Stimulated activated CD8-positive, alpha-beta memory T cell treated with anti-CD3 and anti-CD28 coated beads, Interleukin-15, amount 100 ng/mL, for 1 hour (primary cell): Measurements from ENCODE around the gene CDC42EP4.
"Not testable (repeated sequence)": the region's sequence is repeated elsewhere in the genome, so short reads cannot be mapped to it uniquely, and the experiment has no call there.

Source experiments
- DNase-seq: peaks from one replicate; pipeline ENCODE4 v3.0.0-alpha.2; 2020; ENCODE audit warnings: low read depth

The CDC42EP4 gene

DNA sequence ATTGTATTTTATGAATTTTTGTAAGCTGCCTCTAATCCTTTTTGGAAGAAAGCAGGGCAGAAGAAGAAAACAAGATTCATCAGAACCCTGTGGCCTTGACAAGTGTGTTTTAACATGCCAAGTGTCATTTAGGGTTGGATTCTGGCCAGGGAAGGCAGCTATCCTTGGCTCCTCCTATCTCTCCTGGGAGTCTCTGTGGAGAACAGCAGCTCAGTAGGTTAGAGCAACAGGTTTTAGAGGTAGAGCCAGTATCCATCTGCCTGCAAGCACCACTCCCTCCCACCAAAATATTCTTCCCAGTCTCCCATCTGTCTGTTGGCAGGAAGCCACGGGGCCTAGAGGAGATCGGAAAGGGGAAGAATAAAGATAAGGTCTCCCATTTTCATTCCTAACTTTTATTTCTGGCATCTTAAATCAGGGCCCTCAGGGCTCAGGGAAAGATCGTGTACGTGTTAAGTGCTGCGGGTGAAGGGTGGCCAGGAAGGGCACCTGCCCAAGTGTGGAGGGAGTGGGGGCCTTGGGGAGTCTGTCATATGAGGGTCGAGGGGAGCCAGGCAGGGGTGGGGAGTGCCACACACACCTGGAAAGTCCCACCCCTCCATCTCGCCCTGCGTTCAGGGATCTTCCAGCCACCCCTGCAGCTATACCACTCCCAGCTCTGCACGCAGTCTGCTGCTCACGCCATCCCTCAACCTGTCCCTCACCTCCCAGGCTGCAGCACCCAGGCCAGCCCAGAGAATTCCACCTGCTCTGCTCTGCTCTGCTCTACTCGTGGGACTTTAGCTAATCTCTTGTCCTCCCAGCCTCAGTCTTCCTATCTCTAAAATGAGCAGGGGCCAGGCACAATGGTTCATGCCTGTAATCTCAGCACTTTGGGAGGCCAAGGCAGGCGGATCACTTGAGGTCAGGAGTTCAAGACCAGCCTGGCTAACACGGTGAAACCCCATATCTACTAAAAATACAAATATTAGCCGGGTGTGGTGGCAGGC, 33.0 kb downstream of the CDC42EP4 start:
- DNase-seq: no peak

DNA sequence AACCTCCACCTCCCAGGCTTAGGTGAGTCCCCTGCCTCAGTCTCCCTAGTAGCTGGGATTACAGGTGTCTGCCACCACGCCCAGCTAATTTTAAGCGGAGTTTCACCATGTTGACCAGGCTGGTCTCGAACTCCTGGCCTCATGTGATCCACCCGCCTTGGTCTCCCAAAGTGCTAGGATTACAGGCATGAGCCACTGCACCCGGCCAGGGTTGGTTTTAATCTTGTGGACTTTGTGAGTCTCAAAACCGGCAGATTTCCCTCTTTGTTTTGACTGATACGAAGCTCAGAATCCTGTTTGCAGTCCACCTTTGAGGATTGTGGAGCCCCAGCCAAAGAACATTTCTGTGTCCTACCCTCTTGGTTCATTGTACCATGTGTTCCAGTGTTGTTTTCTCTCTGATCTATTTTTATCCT, 33.7 kb downstream of the CDC42EP4 start:
- DNase-seq: no peak

DNA sequence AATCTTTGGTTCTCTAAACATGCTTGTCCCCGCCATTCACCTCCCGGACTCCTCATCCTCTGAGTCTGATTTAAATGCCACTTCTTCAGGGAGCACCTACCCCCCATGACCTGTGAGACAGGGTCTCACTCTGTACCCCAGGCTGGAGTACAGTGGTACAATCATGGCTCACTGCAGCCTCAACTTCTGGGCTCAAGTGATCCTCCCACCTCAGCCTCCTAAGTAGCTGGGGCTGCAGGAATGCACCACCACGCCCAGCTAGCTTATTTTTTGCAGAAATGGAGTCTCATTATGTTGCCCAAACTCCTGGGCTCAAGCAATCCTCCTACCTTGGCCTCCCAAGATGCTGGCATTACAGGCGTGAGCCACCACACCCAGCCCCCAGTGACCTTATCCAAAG, 37.3 kb downstream of the CDC42EP4 start:
- no peak for DNase-seq

DNA sequence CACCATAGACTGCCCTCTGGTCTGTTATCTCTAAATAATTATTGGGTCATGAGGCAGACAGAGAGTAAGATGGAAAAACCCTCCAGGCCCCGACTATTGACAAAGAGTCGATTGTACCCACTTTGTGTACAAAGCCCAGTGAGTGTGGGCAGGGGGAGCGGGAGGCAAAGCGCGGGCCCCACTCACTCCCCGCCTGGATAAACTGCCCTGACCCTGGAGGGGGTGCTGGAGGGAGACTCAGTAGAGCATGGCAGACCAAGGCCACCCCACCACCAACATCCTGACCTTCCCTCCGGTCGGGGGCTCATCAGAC, 38.9 kb downstream of the CDC42EP4 start:
- no peak for DNase-seq

DNA sequence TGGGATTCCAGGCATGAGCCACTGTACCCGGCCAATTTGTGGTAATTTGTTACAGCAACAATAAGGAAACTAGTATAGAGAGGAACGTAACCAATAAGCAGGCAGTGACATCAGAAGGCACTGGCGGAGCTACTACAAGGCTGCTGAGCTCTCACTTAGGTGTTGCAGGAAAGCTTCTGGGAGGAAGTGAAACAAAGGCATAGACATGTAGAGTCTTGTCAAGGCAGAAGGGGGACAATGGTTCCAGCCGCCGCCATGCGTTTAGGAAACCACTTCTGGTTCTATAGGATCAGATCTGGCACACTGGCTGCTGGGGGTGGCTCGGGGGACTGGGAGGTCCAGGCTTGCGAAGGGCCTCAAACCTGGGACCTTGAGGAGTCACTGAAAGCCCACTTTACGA, 40.7 kb downstream of the CDC42EP4 start:
- no peak for DNase-seq

DNA sequence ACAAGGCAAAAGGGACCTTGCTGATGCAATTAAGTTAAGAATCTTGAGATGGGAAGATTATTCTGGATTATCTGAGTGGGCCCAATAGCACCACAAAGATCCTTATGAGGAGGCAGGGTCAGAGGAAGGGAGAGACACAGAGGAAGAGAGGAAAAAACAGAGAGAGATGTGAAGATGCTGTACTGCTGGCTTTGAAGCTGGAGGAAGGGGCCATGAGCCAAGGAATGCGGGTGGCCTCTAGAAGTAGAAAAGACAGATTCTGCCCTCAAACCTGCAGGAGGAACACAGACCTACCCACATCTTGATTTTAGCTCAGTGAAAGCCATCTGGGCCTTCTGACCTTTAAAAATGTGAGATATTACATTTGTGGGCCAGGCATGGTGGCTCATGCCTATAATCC, 42.0 kb downstream of the CDC42EP4 start:
- DNase-seq: no peak

DNA sequence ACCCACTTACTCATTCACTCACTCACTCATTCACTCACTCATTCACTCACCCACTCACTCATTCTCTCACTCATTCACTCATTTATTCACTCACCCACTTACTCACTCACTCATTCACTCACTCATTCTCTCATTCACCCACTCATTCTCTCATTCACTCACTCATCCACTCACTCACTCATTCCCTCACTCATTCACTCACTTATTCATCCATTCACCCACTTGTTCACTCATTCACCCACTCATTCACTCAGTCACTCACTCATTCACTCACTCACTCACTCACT, 42.5 kb downstream of the CDC42EP4 start:
- no peak for DNase-seq

DNA sequence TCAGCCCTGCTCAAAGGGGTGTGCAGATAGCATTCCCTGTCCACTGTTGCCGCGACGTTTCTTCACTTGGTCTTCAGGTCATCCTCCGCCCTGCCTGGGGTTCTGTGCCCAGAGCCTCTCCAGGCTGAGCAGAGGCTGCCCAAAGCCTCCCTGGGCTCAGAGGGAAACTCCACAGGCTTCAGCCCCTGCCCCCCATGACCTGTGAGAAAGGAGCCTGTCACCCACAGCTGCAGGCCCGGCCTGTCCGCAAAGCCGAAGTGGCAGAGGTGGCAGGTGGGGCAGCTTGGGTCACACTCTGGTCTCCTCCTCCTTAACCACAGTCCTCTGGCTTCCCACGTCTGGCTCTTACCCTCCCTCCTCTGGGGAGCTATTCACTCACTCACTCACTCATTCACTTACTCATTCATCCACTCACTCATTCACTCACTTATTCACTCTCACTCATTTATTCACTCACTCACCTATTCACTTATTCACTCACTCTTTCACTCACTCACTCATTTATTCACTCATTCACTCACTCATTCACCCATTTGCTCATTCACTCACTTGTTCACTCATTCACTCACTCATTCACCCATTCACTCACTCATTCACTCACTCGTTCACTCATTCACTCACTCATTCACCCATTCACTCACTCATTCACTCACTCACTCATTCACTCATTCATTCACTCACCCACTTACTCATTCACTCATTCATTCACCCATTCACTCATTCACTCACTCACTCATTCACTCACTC, 43.0 kb downstream of the CDC42EP4 start:
- DNase-seq: no peak

DNA sequence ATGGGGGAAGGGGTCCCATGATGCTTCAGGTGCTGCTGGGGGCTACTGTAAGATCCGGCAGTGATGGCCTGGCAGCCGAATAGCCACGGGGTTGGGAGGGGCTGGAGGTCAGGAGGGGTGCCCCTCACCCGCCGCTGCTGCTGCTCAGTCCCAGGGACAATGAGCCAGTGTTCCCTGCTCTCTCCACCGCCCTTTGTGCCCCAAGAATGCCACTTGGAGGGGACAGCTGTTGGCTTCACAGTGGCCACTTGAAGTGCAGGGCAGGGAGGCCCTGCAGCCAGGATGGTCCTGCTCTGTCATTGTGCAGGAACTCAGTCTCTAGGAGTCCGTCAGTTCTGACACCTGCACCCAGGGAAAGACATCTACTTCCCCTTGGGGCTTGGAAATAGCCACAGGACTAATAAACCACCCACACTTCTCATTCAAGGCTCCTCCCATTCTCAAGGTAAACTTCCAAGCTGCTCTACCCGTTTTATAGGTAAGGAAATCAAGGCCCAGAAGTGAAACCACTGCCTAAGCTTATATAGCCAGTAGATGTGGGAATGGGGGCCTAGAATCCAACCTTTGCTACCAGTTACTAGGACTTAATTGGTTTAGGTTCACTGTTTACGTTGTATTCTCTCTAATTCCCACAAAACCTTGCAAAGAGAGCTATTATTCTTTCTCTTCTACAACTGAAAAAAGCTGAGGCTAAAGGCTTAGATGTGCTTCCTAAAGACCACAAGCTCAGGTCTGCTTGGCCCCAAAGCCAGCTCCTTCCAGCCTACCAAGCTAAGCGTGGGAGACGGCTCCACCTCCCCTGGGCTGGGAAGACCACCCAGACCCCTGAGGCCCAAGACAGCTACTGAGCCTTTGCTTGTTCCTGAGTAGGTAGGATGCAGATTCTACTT, 43.9 kb downstream of the CDC42EP4 start:
- DNase-seq: no peak

DNA sequence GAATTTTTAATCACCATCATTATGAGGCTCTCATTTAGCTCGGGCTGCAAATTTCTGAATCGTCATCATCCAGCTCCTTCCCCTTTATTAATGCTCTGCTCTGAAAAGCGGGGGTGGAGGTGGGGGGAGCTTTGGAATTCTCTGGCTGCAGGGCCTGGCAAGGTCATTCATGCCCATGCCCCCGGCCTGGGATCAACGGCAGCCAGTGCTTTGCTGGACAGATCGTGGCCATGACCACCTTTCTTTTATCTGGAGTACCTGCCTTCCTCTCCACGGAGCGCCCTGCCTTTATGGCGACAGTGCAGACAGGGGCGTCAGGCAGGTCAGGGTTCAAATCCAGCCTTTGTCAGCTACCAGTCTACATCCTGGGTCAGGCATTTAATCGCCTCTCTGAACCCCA, 45.0 kb downstream of the CDC42EP4 start:
- no peak for DNase-seq

DNA sequence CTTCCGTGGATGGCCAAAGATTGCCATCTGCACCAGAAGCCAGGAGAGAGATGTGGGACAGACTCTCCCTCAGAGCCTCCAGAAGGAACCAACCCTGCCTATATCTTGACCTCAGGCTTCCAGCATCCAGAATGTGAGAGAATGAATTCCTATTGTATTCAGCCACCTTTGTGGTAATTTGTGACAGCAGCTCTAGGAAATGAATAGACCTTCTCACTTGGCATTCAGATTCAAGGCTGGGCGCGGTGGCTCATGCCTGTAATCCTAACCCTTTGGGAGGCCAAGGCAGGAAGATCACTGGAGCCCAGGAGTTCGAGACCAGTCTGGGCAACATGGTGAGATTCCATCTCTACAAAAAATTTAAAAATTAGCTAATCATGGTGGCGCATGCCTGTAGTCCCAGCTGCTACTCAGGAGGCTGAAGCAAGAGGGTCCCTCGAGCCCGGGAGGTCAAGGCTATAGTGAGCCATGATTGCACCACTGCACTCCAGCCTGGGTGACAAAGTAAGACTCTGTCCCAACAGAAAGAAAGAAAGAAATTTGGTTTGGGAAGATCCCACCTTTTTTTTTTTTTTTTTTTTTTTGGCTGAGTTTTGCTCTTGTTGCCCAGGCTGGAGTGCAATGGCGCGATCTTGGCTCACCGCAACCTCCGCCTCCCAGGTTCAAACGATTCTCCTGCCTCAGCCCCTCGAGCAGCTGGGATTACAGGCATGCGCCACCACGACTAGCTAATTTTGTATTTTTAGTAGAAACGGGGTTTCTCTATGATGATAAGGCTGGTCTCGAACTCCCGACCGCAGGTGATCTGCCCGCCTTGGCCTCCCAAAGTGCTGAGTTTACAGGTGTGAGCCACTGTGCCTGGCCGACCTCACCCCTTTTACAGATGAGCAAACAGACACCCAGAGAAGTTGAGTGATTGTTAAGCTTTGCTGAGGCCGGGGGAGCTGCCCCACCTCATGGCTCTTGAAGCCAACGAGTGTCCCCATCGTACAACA, 45.9 kb downstream of the CDC42EP4 start:
- no peak for DNase-seq

DNA sequence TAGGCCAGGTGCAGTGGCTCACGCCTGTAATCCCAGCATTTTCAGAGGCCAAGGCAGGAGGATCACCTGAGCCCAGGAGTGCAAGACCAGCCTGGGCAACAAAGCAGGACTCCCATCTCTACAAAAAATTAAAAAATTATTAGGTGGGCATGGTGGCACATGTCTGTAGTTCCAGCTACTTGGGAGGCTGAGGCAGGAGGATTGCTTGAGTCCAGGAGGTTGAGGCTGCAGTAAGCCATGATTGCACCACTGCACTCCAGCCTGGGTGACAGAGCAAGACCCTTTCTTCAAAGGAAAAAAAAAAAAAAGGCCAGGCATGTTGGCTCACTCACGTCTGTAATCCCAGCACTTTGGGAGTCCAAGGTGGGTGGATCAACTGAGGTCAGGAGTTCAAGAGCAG, 47.4 kb downstream of the CDC42EP4 start:
- not testable (repeated sequence) for DNase-seq

DNA sequence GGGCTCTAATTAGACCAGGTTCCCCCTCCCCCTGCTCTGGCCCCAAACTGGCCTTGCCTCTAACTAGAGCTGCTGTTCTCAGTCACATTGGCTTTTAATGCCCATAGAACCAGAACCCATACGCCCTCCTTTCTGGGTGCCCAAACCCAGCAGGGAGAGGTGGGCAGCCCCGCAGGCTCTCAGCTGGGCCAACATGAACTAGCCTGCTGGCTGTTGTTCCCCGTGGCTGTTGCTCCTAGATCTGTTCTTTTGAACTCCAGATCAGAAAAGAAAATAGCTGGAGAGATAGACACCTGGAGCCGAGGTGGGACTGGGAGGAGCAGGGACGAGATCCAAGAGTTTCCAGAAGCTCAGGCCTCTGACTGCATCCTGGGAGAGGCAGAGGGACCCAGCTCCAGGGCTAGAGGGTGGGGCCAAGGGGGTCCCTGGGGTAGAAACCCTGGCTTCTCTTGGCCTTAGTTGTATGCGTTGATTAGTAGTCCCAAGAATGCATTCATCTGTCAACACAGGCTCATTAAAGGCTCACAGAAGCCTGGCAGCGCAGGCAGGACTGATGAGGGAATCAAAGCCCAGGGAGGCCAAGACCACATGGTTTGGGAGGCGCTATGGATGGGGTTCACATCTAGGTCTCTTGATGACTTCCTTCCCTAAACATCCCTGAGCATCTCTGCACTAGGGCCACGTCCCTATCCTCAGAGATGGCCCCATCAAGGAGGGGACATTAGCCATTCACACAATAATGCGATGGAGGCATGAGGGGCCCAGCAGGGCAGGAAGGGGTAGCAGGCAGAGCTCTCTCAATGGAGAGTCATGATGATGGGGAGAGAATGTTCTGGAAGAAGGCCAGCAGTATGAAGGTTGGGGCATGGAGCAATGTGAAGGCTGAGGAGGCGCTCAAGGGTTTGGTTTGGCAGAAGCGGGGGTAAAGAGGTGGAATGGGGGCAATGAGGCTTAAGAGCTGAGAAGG, 48.8 kb downstream of the CDC42EP4 start:
- no peak for DNase-seq

DNA sequence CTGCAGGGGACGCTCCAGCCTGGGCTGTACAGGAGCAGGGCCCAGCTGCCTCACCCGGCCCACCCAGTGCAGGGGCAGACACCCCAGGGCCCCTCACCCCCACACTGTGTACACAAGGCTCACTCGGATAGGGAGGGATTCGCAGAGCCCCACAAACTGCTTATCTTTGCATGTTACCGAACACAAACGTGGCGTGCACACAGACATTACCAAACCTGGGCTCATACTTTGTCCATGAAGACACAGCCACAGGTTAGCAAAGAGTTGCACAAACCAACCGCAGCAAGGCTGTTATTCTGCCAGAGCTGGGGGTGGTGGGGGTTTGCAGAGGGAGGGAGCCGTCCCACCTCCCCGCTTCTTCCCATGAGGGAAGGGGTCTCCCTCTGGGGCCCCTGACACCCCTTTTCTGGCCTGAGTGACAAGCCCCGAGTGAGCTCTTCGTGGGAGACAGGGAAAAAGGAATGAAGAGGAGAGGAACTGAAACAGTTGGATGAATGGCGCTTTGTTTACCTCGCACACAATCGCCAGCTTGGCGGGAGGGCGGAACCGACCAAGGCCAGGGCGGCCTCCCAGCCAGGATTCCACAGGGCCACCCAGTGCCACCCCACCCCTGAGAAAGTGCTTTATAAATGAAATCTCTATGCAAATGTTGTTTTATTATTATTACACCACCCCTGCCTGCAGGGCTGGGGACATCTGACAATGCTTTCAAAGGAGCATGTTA, 49.7 kb downstream of the CDC42EP4 start:
- DNase-seq: no peak

DNA sequence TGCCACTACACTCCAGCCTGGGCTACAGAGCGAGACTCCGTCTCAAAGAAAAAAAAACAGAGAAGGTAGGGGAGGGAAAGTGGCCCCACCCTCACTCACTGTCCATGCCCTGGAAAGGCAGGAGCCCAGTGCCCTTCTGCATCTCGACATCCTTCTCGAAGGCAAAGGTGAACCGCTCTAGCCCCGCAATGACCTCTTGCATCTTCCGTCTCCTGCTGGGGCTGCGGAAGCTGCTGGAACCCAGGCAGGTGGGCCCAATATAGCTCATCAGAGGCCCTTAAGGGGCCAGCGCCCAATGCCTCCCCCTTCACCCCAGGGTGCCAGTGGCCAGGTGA, 50.2 kb downstream of the CDC42EP4 start, which contains the start of gene CPSF4L:
Gene CPSF4L, minus strand, starts transcription at position 264 of the 335 bp plus-strand sequence. Its CDS starts 62 bp downstream, at position 202.
- DNase-seq: no peak

DNA sequence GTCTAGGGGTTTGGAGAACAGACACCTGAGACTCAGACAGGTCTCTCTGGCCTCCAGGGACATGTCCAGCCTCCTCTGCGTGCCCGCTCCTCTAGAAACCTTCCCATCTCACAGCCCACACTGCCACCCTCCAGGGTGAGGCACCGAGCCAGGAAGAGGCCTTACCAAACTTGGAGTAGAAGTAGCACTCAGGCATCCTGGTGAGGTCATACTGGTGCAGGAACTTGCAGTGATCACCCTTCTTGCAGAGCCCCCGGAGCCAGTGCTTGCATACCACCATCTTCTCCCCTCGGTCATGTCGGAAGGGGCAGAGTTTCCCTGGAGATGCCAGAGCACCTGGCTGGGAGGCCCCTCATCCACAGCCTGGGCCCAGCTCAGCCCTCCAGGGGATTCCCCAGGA, 54.3 kb downstream of the CDC42EP4 start:
- DNase-seq: no peak

DNA sequence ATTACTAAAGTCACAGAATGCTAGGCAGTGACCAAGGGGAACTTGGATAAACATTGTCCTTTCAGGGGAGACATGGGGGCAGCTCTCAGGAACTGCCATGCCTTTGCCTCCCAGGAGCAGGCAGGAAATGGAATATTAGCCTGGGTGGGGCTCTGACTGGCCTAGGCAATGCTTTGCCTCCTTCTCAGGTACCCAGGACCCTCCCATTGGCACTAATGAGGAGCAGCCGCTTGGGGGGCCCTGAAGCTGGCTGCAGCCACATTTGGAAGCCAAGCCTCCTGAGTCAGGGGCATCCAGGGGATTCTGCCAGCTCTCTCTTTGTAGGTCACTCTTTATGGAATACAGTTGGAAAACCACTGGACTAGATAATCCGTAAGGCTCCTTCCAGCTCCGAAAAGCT, 55.6 kb downstream of the CDC42EP4 start:
- DNase-seq: no peak

DNA sequence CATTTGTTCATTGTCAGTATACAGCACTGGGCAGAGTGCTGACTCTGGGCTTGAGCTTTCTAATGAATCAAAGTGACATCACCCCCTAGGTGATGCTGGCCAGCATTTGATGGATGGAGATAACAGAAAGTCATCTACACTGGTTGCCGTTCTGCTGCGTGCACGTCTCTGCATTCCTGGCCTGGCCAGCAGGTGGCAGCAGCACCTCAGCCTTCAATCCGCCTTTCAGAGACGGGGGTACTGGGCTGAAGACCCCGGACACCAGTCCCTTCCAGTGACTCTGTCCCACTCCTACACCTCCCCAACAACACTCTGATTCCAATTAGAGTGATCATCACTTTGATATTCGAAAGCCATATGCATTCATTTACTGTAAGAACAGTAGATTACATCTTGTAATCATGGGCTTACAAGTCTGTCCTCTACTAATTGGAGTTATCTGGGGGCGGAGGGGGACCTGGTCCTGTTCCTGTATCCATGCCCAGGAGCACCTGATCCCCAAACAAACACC, 56.1 kb downstream of the CDC42EP4 start:
- peak; percentile 24 for DNase-seq

DNA sequence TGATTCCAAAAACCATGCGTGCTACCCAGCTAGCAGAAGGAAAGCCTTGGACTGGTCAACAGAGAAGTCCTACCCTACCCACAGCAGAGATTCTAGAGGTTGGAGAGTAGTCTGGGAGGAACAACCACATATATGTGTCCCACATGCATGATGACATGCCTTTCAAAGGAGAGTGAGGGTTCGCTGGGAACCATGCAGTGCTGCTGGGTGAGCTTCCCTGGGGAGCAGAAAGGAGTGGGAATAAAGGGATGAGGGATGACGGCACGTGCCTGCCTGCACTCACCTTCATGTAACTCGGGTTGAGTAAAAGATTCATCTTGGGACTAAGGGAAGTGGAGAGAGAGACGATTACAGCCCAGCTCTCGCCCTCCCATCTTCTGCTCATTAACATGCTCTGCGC, 59.9 kb downstream of the CDC42EP4 start:
- no peak for DNase-seq
